NCI-H2029 treated with DMSO at 0.1 percent for 48 hours (cell line): ENCODE results near the gene ERBB4.

ENCODE experiments used
- DNase-seq: peaks from one replicate; lab custom pipeline; 2025; lab: John Stamatoyannopoulos, UW

The ERBB4 gene

GRCh38 chr2:212005085-212005671, 533.4 kb downstream of the ERBB4 start:
- no peak for DNase-seq

- no peak for DNase-seq
Observed at GRCh38 chr2:212001325-212001724, 537.3 kb downstream of the ERBB4 start.

GRCh38 chr2:211996857-211997256, 541.7 kb downstream of the ERBB4 start:
- DNase-seq = no peak

- DNase-seq = no peak
Observed at GRCh38 chr2:211994806-211995205, 543.8 kb downstream of the ERBB4 start.

DNA sequence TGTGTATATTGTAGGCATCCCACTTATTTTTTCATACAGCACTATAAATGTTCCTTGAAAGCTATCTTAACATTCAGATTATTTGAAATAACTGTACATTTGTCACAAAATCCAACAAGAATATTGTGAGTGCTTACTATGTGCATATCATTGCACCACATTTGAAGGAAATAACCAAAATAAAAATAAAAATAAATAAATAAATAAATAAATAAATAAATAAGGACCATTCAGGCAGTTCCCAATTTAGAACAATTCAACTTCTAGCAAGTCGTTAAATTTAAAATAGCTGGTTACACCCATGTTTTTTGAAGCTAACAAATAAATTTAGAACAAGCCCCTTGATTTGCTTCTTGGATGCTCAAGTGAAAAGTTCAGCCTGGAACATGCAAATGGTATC, 548.3 kb downstream of the ERBB4 start:
- DNase-seq = no peak

GRCh38 chr2:211986313-211986712, 552.3 kb downstream of the ERBB4 start:
- DNase-seq = no peak

DNA sequence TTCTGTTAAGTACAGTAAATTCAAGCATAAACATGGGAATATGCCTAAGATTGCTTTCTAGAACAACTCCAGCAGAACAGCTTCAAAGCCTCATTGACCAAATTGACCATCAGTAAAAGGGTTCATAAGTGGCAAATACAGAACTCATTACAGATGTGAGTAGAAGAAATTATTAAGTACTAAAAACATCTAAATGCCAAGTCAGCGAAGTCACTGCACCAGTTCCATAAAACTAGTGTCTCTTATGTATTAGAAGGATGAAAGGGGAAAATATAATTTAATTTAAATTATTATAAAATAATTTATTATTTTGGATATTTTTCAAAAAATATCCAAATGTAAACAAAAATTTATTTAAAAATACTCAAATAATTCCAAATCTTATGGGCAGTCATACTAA, 553.2 kb downstream of the ERBB4 start:
- no peak for DNase-seq

DNA sequence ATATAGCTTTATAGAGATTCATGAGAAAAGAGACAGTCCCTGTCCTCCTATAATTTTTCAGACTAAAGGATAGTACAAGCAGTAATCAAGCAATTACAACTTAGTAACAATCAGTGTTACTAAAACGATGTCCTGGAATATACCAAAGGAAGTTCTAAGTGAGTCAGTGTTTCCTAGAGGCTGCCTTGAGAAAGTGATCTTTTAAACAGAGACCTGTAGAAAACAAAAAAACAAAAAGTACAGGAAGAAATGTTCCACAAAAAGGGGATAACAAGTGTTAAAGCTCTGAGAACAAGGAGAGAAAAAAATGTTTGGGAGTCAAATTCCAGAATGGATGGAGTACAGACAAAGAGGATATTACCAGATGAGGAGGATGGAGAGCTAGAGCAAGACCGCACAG, 556.4 kb downstream of the ERBB4 start:
- no peak for DNase-seq

DNA sequence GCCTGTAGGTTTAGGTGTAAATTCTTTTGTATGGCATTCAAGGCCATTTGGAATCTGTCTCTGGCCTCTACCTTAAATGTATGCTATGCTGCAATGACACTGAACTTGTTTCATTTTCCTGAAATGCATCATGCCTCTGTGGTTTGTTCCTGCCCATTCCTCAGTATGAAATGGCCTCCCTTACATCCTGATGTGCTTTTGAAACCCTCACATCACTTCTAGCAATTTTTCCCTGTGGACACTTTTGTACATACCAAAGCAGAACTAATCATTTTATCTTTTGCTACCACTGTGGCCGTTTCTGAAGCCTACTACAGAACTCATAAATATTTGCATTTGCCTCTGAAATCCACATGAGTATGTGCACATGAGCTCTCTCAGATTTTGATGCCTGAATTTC, 557.2 kb downstream of the ERBB4 start:
- DNase-seq = no peak

DNA sequence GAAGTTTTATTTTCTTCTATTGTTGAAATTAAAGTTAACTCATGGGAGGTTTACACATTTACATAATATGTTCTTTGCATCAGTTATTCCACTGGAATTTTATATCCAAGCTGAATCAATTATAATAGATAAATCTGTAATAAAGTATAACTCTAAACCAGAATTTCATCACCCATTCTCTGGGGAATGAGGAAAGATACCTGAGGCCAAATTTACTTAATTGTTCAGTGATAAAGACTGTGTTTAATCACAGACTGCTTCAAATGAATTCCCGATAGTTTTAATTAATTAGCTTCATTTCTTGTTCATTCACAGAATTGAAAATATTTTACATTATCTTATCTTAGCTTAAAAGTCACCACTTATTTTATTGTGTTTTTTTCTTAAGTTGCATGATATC, 562.5 kb downstream of the ERBB4 start:
- DNase-seq = no peak

DNA sequence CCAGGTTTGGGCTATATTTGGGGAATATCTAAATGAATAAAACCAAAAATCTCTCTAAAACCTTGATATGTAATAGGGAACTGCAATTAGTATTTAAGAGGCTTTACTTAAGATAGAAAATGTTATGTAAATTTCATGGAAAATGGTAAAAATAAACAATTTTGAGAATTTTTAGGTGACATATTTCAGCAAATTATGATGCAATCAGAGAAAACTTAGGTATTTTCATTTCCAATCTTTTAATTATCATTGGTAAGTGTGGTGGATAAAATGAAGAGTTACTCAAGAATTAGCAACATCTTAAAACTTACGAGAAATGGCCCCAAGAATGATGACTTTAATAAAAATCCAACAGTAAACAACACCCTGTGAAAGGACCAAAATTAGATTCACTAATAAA, 571.4 kb downstream of the ERBB4 start:
- DNase-seq = no peak

DNA sequence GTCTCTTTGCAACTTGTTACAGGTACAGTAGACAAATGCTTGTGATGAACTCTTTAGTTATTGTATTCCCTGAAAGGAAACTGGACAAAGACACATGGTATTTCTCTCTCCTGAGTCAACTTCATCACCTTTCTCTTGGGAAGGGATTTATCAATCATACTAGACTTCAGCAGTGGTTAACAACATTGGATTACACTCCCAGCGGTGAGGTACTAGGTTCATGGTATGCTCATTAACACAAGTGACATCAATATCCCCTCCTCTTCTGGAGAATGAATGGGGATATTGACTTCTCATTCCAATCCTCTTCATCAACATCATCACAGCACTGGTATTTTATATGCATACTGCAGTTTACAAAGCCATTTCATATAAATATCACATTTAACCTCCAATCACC, 574.6 kb downstream of the ERBB4 start:
- DNase-seq = no peak

DNA sequence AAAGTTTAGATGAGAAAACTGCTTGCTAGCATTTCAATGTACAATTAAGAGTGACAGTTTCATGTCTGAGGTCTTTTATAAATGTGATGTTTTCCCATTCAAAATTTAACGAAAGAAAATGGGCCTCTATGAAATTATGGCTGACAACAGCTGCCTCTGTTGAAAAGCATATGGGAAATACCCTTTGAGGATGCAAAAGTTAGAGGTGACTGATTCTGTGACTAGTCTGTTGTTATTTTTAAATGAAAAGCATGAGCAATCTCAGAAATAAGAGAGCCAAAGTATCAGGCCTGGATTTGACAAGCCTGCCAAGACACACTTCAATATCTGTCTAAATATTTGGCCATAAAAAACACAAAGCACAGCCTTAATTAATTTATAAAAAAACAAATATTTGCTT, 580.8 kb downstream of the ERBB4 start:
- DNase-seq = peak; percentile 14

DNA sequence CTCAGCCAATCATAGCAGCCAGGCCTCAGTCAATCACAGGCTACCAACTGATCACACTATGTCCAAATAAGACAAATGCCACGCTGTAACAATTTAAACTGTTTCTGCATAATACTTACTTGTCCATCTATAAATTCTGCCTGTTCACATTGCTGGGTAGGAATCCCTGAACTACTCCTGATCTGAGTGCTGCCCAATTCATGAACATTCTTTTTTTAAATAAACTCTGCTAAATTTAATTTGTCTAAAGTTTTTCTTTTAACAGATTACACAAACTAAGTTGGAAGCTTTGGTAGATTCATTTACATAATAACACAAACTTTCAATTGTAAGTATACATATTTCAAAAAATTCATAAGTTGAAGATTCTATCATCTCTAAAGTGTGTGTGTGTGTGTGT, 583.0 kb downstream of the ERBB4 start:
- DNase-seq = no peak

- DNase-seq = no peak
Observed at GRCh38 chr2:211948932-211949331, 589.7 kb downstream of the ERBB4 start.

- no peak for DNase-seq
Observed at GRCh38 chr2:211946960-211947359, 591.6 kb downstream of the ERBB4 start.

- no peak for DNase-seq
Observed at GRCh38 chr2:211944572-211944971, 594.0 kb downstream of the ERBB4 start.

DNA sequence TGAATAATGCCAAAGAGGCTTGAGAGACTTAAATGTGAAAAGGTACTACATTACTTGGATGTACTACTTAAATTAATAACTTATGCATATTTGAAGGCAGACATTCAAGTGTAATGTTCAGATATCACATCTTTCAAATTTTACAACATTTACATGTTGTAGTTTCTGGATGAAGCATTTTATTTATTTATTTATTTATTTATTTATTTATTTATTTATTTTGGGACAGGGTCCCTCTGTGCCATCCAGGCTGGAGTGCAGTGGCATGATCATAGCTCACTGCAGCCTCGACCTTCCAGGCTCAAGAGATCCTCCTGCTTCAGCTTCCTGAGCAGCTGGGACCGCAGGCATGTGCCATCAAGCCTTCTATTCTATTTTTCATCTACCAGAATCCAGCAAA, 596.4 kb downstream of the ERBB4 start:
- DNase-seq = no peak

- no peak for DNase-seq
Observed at GRCh38 chr2:211941216-211941747, 597.3 kb downstream of the ERBB4 start.

GRCh38 chr2:211939177-211939576, 599.4 kb downstream of the ERBB4 start:
- DNase-seq = no peak

DNA sequence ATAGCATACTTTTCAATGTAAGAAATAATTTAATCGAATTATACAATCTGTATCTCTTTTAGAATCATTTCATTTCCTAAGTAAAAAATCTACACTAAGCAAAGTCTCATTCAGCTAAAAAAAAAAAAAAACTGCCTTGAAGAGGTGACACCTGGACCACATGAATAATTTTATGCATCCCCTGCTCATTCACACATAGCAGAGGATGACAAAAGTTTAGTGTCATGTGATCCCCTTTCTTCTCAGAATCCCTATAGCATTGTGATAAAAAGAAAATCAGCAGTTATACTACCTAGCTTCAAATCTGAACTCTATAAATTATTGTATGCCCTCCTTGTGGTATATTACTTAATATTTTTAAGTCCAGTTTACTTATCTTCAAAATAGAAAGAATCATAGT, 603.8 kb downstream of the ERBB4 start:
- DNase-seq = no peak

- DNase-seq = no peak
Observed at GRCh38 chr2:211931314-211931713, 607.3 kb downstream of the ERBB4 start.

DNA sequence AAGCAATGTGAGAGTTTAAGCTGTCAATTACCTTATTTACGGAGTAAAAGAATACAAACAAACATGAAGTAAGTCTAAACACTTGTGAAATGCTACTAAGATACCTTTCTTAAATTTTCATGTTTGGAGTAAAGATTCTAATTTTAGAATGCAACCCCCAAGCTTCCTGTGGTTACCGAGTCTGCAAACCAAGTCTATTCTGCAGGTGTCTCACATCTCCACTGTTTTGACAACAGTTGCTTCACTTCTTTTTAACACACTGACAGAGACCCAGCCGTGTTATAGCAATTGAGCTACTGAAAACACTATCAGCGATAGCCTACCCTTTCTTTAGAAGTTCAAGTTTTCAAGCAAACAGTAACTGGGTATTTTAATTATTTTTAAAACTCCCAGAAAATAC, 608.3 kb downstream of the ERBB4 start:
- no peak for DNase-seq

DNA sequence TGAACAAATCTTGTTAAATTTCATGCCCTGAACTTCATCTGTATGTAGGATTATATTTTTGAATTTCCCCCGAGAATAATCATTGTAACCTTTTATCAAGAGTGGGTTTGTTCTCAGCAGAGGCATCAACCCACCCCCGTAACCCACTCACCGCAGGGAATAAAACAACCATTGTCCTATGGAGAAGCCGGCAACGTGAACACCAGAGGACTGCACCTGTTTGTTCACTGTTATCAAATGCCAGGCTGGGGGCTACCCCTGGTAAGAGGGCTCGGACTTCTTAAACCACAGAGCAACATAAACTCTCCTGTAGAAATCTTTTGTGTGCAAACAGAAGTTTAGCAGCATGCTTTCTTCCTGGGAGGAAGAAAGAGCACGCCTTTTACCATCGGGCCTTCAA, 610.4 kb downstream of the ERBB4 start:
- no peak for DNase-seq

GRCh38 chr2:211923019-211923418, 615.6 kb downstream of the ERBB4 start:
- DNase-seq = no peak
